Muscle of arm (tissue), 12 donors: ENCODE data around the gene PDE4D. TPM values are rescaled to one million over a fixed set of nuclear protein-coding genes. Genes with fewer than 3 reads are reported as not detected.

Source experiments
- DNase-seq: peaks from one replicate; pipeline ENCODE4 v3.0.0-alpha.2; 2013
- polyA plus RNA-seq, 12 donors: library from polyadenylated mRNA; unstranded; fragments of 120-200 nt; gene quantifications; one replicate each; pipeline ENCODE4 v1.2.1, GENCODE V29; 2013; ENCODE audit not compliant: insufficient read length in 12 of 12

Gene PDE4D
- polyA plus RNA-seq, 12 donors = 28.2 to 56.3 (median 41.5) TPM; not detected in 1

DNA sequence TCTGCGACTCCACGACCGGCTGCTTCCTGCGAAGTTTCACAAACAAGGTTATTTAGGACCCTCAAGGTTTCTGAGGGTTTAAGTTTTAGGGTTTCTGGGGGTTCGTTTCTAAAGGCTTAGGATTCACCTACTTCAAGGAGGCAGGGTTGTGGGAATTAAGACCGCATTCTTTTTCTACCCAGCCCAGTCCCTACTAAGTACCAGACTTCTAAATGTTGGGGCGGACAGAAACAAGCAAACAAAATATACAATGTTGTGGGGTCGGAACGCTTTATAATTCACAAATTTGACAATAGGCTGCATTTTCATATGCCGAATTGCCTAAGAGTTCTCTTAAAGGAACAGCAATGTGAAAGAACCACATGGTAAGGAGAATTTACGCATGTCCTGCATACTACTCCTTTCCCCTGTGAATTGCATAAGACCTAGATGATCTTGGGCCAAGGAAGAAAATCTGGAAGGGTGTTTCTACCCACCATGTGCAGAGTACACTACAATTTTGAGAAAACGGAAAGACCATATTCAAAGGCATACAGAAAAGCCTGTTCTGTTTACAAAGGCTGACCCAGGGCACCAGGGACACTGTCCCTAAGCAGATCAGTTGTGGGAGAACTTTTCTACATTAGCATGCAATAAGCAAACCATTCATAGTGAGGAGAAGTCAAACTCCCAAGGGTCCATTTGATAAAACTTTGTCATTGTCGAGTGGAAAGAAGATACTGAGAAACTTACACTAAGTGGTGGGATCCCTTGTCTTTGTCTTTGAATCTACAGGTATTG is 853.3 kb downstream of the PDE4D start:
- no peak for DNase-seq

DNA sequence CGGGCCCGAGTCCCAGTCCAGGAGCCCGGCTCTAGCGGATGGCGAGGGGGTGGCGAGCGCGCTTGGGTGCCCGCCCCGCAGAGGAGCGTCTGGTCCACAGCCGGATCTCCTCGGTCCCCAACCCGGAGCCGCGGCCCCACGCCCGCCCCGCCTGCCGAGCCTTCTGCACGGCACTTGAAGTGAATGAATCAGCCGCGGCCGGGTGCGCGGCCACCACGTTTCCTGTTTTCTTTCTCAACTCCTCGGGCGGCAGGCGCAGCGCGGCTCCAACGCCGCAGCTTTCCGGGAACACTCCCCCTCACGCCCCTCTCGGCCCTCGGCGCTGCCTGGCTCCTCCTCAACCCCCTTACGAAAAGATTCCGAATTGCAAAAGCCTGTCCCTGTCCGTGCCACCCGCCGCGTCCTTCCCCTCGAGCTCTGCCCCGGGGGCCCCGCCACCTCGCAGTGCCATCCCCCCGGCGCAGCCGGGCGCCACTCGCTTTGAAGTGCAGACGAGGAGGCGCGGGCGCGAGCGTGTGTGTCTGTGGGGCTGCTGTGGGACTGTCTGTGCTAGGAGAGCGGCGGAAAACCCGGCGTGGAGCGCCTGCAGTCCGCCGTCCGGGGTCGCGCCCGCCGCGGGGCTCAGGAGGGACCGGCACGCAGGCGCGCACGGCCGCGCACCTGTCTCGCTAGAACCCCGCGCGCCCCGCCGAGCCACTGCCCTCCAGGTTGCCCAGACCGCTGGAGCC is 854.1 kb downstream of the PDE4D start:
- DNase-seq = peak; percentile 74

DNA sequence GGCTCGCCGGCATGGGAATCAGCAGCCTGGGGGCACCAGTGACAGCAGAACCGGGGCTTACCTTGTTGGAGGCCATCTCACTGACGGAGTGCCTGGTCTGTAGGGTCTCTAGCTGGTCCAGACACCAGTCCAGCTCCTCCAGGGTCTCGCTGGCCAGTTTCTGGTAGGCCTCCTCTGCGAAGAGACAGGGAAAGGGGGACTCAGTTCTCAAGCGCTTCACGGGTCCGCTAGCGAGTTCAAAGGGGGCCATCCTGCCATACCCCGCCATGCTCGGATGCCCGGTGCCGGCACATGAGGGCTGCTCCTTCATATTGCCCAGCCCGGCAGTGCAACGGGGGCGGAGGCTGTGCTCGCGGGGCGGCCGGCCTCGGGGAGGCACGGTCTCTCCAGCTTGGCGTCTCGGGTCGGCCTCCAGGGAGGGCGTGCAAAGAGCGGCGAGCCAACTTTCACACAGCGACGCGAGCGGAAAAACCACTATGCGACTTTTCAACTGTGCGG is 854.7 kb downstream of the PDE4D start:
- peak; percentile 44 for DNase-seq

- no peak for DNase-seq
Measured at GRCh38 chr5:59037941-59038797, 855.4 kb downstream of the PDE4D start.

DNA sequence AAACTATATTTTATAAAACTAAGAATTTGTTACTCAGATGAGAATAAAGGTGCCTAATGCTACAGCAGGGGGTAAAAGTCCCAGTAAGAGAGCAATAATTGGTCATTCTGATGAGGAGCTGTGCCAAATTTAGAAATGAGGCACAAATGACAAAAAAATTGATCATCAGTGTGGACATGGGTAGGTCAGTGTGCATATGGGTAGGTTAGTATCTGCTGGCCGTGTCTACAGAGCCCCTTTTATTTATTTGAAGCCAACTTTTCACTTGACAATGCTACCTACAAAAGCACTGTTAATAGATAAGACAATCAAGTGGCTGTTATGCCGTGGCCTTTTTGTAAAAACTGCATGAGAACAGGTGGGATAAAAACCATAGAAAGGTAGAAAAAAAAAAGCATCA is 856.1 kb downstream of the PDE4D start:
- no peak for DNase-seq

DNA sequence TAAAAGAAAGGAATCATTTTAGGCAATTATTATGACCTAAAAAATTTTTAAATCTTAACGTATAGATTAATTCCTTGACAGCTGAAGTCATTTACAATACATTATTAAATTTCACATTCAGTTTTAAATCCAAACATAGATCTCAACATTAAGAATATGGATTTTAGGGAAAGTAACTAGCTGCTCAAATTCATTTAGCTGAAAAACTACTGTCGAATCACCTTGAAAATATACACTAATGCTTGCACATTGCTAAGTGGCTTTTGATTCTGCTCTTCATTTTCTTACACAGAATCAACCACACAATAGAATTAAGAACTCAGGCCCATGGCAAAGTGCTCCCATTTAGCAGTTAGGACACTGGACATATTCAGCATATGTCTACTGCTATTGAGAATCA is 856.5 kb downstream of the PDE4D start:
- DNase-seq = no peak

DNA sequence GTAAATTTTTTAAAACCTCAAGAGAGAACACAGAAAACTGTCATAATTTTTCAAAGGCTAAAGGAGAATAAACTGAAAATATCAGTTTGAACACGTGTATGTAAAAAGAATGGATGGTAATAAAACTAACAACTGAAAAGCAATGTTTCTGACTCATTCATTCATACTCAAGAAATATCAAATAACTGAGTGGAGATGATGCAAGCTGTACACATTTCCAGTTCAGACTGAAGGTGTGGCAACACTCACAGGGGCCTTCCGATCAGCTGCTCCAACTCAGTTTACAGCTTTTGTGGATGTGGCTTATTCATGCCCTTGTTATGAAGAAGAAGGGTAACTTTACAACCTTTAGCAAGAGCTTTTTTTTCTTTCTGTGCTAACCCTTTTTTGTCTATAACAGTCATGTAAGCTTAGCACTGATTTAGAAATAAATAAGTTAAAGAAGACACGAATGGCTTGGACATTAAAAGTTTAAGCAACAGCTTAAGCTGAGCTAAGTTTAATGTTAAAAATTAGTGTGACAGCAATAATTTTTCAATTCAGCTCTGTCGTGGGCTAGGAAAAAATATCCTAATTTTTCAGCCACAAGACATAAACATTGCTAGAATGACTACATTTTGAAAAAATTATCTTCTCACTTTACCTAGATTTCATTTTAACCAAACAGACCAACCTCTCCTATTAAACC is 857.1 kb downstream of the PDE4D start:
- peak; percentile 31 for DNase-seq

DNA sequence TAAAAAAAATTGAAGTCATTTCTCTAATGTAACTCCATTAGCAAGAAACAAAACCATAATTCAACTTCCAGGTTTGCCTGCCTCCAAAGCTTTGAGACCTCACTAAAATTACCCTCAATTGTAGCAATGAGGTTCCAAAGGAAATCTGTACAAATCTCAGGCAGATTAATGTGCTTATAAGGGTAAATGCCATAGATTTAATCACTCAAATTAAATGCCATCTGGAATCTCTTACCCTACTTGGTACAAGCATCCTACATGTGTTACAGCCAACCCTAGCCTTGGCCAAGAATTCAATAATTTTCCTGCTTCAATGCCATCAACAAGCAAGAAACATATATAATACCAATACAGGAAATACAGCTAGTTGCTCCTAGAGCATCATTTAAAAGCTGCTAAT is 857.8 kb downstream of the PDE4D start:
- DNase-seq = no peak

GRCh38 chr5:59034498-59035186 is 858.9 kb downstream of the PDE4D start:
- peak; percentile 33 for DNase-seq

DNA sequence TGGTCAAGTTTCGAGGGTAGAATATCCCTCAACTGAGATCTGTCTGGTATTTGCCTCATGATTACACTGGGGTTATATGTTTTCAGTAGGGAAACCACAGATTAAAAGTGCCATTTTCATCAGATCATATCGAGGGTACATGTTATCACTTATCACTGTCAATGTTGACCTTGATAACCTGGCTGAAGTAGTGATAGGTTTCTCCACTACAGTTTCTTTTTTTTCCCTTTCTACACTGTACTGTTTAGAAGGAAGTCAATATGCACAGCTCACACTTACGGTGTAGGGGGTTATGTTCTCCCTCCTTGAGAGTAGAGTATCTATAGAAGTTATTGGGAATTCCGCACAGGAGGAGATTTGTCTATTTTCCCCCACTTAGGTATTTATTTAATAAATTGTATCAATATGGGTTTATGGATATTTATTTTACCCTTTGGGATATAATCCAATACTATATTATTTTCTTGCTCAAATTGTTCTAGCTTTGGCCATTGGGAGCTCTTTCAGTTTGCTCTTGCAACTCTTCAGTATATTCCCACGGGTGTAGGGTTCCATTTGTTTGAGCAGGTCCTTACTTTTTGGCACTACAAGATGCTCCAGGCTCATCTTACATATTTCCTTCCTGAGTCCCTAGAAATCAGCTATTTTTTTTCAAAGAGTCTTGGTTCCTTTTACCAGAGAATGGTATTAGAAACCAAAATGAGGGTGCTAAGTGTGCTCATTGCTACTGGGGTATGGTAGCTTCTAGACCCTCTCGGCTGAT is 866.2 kb downstream of the PDE4D start:
- no peak for DNase-seq

- DNase-seq = no peak
Measured at GRCh38 chr5:59025734-59026133, 867.8 kb downstream of the PDE4D start.

DNA sequence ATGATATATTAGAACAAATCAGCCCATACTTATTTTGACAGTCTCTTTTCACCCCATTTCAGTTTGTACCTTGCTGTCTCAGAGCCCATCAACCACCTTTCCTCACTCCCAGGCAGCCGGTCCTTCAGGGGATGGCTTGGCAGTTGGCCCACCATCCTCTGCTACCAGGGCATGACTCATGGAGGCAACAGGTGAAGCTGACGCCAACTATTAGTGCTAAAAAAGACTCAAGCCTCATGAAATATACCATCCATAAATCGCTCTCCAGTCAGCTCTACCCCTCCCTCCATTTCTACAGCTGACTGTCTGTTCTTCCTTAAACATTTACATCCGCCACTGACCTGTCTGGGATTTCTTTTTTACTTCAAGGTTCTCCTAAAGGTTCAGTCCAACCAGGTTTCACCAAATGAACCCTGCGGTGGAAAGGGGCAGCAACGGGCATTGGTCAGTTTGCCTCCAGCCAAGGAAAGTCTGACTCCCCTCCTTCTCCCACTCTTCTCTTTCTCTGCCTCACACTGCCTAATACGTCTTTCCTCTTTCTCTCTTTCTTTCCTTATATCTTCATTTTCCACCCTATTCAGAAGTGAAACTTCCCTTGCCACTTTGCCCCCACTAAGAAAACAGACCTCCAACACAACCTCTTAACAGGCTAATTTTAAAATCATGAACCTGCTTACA is 871.5 kb downstream of the PDE4D start:
- no peak for DNase-seq

DNA sequence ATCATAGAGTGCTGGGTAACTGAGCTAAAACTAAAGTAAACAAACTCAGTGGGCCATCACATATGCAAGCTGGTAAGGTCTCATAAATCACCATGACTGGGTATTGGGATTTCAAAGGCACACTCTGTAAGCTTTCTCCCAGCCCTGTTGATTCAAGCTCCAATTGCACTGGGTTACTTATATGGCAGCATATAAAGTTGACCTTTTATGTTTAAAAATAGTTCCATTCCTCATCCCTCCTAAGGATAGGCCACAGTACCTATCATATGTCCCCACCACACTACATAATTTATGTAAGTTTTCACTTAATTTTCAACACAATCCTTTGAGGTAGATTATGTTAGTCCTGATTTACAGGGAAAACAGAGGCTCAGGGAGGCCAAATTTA is 872.2 kb downstream of the PDE4D start:
- no peak for DNase-seq

- no peak for DNase-seq
Measured at GRCh38 chr5:59020611-59021285, 872.8 kb downstream of the PDE4D start.

DNA sequence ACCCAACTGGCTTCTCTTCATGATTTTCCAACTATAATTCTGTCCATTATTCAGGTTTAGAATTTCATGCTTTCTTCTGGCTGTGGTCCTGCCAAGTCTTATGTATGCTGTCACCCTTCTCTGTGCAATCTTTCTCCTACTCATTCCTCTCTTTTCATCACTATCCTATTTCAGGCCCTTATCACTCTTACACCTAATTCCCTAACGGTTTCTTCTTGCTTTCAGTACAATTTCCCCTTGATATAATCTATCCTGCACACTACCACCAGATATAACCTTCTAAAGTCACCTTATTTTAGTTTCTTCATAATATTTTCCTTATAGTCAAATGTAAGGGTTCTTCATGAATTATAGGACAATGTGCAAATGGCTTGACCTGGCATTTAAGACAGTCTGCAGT is 874.4 kb downstream of the PDE4D start:
- no peak for DNase-seq

DNA sequence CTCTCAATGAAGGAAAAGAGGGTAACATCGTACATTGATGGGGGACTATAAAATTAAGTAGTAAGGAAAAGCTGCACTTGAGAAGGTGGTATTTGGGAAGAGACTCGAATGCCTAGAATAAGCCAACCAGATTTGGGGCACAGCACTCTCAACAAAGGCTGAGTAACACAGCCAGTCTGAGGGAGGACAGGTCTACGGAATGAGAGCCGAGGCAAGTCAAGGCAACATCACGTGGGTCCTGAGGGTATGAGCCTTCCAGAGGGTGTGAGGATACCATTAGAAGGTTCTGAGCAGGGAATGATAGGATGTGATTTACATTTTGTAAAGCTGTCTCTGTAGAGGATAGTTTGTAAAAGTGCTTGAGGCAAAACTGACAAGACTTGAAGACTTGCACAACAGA is 876.6 kb downstream of the PDE4D start:
- no peak for DNase-seq

- no peak for DNase-seq
Measured at GRCh38 chr5:59008816-59009473, 884.6 kb downstream of the PDE4D start.

GRCh38 chr5:59007460-59008063 is 886.0 kb downstream of the PDE4D start:
- DNase-seq = peak; percentile 11
